Measurements from ENCODE around the gene CCT5. TPM values are rescaled to one million over a fixed set of nuclear protein-coding genes. Genes with fewer than 3 reads are reported as not detected.

Gene CCT5
- total RNA-seq, 1 donor, result 359 TPM

GRCh38 chr5:10289991-10290390 lies 39.9 kb downstream of the CCT5 start:
- no peak for TF ChIP-seq CTCF (IDR thresholded peaks at IDR 0.05; ENCODE audit: insufficient read depth, low read length)
- no peak for DNase-seq (ENCODE audit: low read depth)
- no peak overlapping the region for H3K4me3 ChIP-seq (ENCODE audit: low read depth, low read length)

- TF ChIP-seq CTCF (IDR thresholded peaks at IDR 0.05; ENCODE audit: insufficient read depth, low read length), result no peak
- no peak overlapping the region for H3K4me3 ChIP-seq (ENCODE audit: low read depth, low read length)
- no peak for DNase-seq (ENCODE audit: low read depth)
Observed at GRCh38 chr5:10290438-10290837, 40.4 kb downstream of the CCT5 start.

GRCh38 chr5:10291692-10292339 lies 41.7 kb downstream of the CCT5 start:
- no peak for DNase-seq (ENCODE audit: low read depth)

GRCh38 chr5:10293907-10294662 lies 44.0 kb downstream of the CCT5 start:
- no peak for TF ChIP-seq CTCF (IDR thresholded peaks at IDR 0.05; ENCODE audit: insufficient read depth, low read length)
- H3K4me3 ChIP-seq (ENCODE audit: low read depth, low read length), result no peak overlapping the region
- no peak for DNase-seq (ENCODE audit: low read depth)

More at GRCh38 chr5:10291692-10292339, 41.7 kb downstream of the CCT5 start:
- no peak for TF ChIP-seq CTCF (IDR thresholded peaks at IDR 0.05; ENCODE audit: insufficient read depth, low read length)
- no peak overlapping the region for H3K4me3 ChIP-seq (ENCODE audit: low read depth, low read length)

GRCh38 chr5:10295619-10296326 lies 45.7 kb downstream of the CCT5 start:
- TF ChIP-seq CTCF (IDR thresholded peaks at IDR 0.05; ENCODE audit: insufficient read depth, low read length), result no peak
- H3K4me3 ChIP-seq (ENCODE audit: low read depth, low read length), result no peak overlapping the region
- no peak for DNase-seq (ENCODE audit: low read depth)

- TF ChIP-seq CTCF (IDR thresholded peaks at IDR 0.05; ENCODE audit: insufficient read depth, low read length), result no peak
- no peak overlapping the region for H3K4me3 ChIP-seq (ENCODE audit: low read depth, low read length)
- DNase-seq (ENCODE audit: low read depth), result no peak
Observed at GRCh38 chr5:10297646-10298204, 47.6 kb downstream of the CCT5 start.
